HL-60 (cell line): ENCODE results near the gene DUS2.

Source experiments
- DNase-seq, 2 experiments: peaks; one replicate each; pipeline ENCODE4 v3.0.0-alpha.2; 2010 to 2020; ENCODE audit warnings: low read depth in 1 of 2, low spot score in 1 of 2
- H3K27ac ChIP-seq: fragments of 250-450 bp; sonication (Bioruptor Pico); replicated peaks from 2 replicates; pipeline ENCODE4 v1.5.1; 2020; ENCODE audit warnings: mild to moderate bottlenecking, moderate library complexity
- H3K27me3 ChIP-seq: fragments of 250-450 bp; sonication (Bioruptor Pico); 2 replicates; pipeline ENCODE4 v1.5.1; 2021; ENCODE audit warnings: mild to moderate bottlenecking, moderate library complexity; ENCODE audit not compliant: insufficient read depth, poor library complexity, severe bottlenecking
- H3K4me3 ChIP-seq: replicated peaks from 2 replicates; pipeline ENCODE4 v1.5.1; 2011; ENCODE audit warnings: mild to moderate bottlenecking, control low read depth, low read length; ENCODE audit not compliant: insufficient read depth
- GABPA ChIP-seq: IDR thresholded peaks from 2 replicates; pipeline ENCODE4 v1.6.1; 2012; ENCODE audit warnings: low read depth
- POLR2AphosphoS5 ChIP-seq: IDR thresholded peaks from 2 replicates; pipeline ENCODE4 v1.6.1; 2012; ENCODE audit warnings: low read depth
- SPI1 ChIP-seq: IDR thresholded peaks from 2 replicates; pipeline ENCODE4 v1.6.1; 2012; ENCODE audit warnings: low read depth, mild to moderate bottlenecking, borderline replicate concordance
- TF ChIP-seq, protein P1 (sequence below): IDR thresholded peaks from one replicate; pipeline ENCODE4 v1.5.1; 2011; ENCODE audit warnings: low read length, control low read depth, inconsistent platforms; ENCODE audit not compliant: insufficient read depth
- TF ChIP-seq, protein P2 (sequence below): IDR thresholded peaks from 2 replicates; pipeline ENCODE4 v1.6.1; 2012; ENCODE audit warnings: low read depth; ENCODE audit not compliant: insufficient replicate concordance

The DUS2 gene

DNA sequence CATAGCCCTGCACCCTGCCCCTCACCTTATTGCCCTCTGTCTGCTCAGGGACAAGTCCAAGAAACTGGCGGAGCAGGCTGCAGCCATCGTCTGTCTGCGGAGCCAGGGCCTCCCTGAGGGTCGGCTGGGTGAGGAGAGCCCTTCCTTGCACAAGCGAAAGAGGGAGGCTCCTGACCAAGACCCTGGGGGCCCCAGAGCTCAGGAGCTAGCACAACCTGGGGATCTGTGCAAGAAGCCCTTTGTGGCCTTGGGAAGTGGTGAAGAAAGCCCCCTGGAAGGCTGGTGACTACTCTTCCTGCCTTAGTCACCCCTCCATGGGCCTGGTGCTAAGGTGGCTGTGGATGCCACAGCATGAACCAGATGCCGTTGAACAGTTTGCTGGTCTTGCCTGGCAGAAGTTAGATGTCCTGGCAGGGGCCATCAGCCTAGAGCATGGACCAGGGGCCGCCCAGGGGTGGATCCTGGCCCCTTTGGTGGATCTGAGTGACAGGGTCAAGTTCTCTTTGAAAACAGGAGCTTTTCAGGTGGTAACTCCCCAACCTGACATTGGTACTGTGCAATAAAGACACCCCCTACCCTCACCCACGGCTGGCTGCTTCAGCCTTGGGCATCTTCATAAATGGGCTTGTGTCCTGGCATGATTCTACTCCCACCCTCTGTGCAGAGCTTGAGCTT is 55.8 kb downstream of the DUS2 start:
- Histone ChIP-seq H3K27me3 (no peaks in the 10 kb centered on the region), H3K4me3 (no peak overlapping the region), H3K27ac (peak overlapping the region; percentile 78)
- TF ChIP-seq SPI1 (no peak), GABPA (no peak), POLR2AphosphoS5 (no peak)
- TF ChIP-seq, protein P1, sequence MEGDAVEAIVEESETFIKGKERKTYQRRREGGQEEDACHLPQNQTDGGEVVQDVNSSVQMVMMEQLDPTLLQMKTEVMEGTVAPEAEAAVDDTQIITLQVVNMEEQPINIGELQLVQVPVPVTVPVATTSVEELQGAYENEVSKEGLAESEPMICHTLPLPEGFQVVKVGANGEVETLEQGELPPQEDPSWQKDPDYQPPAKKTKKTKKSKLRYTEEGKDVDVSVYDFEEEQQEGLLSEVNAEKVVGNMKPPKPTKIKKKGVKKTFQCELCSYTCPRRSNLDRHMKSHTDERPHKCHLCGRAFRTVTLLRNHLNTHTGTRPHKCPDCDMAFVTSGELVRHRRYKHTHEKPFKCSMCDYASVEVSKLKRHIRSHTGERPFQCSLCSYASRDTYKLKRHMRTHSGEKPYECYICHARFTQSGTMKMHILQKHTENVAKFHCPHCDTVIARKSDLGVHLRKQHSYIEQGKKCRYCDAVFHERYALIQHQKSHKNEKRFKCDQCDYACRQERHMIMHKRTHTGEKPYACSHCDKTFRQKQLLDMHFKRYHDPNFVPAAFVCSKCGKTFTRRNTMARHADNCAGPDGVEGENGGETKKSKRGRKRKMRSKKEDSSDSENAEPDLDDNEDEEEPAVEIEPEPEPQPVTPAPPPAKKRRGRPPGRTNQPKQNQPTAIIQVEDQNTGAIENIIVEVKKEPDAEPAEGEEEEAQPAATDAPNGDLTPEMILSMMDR: no peak
- TF ChIP-seq, protein P2, sequence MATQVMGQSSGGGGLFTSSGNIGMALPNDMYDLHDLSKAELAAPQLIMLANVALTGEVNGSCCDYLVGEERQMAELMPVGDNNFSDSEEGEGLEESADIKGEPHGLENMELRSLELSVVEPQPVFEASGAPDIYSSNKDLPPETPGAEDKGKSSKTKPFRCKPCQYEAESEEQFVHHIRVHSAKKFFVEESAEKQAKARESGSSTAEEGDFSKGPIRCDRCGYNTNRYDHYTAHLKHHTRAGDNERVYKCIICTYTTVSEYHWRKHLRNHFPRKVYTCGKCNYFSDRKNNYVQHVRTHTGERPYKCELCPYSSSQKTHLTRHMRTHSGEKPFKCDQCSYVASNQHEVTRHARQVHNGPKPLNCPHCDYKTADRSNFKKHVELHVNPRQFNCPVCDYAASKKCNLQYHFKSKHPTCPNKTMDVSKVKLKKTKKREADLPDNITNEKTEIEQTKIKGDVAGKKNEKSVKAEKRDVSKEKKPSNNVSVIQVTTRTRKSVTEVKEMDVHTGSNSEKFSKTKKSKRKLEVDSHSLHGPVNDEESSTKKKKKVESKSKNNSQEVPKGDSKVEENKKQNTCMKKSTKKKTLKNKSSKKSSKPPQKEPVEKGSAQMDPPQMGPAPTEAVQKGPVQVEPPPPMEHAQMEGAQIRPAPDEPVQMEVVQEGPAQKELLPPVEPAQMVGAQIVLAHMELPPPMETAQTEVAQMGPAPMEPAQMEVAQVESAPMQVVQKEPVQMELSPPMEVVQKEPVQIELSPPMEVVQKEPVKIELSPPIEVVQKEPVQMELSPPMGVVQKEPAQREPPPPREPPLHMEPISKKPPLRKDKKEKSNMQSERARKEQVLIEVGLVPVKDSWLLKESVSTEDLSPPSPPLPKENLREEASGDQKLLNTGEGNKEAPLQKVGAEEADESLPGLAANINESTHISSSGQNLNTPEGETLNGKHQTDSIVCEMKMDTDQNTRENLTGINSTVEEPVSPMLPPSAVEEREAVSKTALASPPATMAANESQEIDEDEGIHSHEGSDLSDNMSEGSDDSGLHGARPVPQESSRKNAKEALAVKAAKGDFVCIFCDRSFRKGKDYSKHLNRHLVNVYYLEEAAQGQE: no peak
- no peak for DNase-seq

DNA sequence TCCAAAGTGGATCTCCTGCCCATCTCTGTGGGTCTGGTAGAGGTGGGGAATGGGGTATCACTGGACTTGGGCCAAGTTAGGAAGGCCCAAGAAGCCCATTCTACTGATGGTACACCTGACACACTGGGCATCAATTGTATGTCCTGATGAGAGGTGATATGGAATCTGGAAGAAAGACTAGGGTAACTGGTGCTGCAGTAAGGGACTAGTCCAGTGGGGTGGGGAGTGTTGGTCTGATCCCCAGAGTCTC is 56.2 kb downstream of the DUS2 start:
- Histone ChIP-seq H3K4me3 (no peak overlapping the region), H3K27me3 (no peaks in the 10 kb centered on the region), H3K27ac (peak overlapping the region; percentile 78)
- no peak for DNase-seq
- TF ChIP-seq, protein P2: no peak
- TF ChIP-seq SPI1 (no peak), POLR2AphosphoS5 (no peak), GABPA (no peak)
- TF ChIP-seq, protein P1: no peak

DNA sequence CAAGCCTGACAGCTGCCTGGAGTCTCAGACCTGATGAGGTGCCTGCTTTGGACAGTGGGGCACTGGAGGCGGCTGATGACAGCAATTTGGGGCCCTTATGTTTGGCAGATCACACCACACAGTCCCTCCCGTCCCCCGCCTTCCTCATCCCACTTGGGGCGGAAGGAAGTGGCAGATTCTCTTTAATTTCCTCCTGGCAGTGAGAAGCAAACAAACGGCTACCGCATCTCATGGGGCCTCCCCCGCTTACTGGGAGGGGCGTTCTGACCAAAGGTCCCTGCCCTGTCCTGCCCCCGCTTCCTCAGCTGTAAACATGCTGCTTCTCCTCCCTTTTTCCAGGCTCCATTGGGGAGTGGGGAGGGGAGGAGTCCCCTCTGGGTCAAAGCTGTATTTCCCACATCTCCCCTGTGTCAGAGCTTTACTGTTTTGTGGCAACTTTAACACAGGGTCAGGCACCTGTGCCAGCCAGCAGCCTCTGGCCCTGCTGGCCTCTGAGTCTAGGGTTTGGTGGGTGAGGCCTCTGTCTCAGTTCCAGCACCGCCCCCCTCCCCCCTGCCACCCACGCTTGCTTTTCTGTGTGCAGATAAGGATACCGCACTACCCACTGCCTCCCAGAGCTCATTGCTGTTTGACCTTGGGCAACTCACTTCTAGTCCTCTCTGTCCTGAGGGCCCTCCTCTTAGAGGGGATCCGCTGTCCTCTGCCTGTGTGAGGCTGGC is 56.7 kb downstream of the DUS2 start:
- TF ChIP-seq, protein P1: no peak
- TF ChIP-seq SPI1 (peak; percentile 89), POLR2AphosphoS5 (peak; percentile 87), GABPA (peak; percentile 63)
- TF ChIP-seq, protein P2: peak; percentile 31
- Histone ChIP-seq H3K4me3 (no peak overlapping the region), H3K27me3 (no peaks in the 10 kb centered on the region), H3K27ac (peak overlapping the region; percentile 78)
- DNase-seq: peak; percentile 94 to 96
